Eye (tissue), 1 donor: ENCODE measurements around the gene OGFOD3.
A peak's percentile ranks its signal among the peaks of the same experiment; 100 is the strongest.
"Not testable (repeated sequence)": the region's sequence is repeated elsewhere in the genome, so short reads cannot be mapped to it uniquely, and the experiment has no call there.

ENCODE experiments used
- DNase-seq: peaks from one replicate; pipeline ENCODE4 v3.0.0-alpha.2; 2015

Gene OGFOD3, protein sequence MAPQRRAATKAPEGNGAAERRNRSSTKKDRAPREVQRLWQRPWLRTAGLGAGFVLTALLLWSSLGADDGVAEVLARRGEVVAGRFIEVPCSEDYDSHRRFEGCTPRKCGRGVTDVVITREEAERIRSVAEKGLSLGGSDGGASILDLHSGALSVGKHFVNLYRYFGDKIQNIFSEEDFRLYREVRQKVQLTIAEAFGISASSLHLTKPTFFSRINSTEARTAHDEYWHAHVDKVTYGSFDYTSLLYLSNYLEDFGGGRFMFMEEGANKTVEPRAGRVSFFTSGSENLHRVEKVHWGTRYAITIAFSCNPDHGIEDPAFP

DNA sequence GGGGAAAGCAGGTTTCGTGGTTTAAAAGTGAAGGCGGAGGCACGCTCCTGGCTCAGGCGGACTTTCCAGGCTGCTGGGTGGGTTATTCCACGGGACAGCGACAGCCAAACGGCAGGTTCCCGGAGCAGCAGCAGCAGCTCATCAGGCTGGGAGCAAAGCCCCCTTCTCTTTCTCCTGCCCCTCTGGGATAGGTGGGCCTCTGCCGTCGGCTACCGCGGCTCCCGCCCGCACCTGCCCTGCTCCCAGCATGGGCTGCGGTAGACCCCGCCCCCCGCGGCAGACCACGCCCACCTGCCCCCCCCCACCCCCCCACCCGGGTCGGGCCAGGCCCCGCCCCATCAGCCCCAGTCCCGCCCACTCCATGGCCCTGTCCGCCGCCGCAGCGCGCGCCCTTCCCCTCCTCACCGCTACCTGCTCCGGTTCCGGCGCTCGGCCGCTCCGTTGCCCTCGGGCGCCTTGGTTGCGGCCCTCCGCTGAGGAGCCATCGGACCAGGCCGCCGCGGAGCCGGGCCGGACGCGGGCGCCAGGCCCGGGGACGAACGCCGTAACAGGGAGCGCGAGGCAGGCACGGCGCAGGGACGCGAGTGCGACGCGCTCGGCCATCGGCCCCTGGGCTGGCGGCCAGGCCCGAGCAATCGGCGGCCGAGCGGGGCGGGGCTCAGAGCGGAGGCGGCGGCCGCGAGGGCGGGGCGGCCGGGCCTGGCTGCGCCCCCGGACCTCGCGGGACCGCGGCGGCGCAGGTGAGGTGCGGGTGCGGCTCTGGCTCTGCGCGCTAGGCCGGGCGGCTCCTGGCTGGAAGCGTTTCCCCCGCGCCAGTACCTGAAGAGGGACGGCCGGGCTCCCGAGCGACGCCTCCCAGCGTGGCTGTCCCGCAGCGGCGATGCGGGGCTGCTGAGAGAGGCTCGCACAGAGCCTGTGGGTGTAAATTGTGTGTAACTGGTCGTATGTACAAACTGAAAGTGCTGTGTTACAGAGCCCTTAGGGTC lies at the start of gene OGFOD3, which contains the start of gene HEXD:
Gene OGFOD3 (minus strand): TSS at position 586 of the 986 bp plus-strand sequence. CDS start 101 bp downstream, at position 485.
Gene HEXD (plus strand): TSS at position 347 of the 986 bp plus-strand sequence. CDS start 1,453 bp downstream, outside the sequence.
- peak; percentile 94 for DNase-seq

DNA sequence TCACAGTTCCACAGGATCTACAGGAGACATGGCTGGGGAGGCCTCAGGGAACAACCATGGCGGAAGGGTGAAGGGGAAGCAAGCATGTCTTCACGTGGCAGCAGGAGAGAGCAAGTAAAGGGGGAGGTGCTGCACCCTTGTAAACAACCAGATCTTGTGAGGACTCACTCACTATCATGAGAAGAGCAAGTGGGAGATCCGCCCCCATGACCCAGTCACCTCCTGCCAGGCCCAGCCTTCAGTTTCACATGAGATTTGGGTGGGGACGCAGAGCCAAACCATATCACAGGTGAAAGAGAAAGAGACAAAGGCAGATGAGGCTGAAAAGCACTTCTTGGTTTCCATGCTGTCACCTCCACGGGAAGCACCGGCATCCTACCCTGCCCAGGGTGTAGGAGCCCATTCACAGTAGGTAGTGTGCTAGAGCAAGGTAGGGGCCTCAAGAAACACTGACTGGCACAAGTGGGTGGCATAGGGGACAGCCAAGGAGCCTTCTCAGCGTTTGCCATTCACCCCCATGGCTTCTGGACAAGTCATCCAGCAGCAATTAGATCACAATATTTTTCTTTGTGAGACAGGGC lies 46.7 kb upstream of the OGFOD3 start:
- no peak for DNase-seq

DNA sequence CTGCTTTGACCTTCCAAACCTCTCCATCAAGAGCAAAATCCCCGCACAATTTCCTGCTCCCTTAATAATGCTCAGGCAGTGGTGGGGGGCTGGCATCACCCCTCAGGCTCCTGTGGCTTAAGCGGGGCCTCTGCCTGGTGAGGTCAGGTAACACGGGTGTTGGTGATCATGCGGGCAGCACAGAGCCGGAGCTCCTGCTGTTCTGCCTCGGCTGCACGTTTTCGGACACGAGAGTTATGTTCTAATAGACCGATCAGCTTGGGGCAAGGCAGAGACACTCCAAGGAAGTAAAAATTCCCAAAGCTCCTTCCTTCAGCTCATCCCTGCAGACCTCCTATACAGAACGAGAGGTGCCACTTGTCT lies 46.2 kb upstream of the OGFOD3 start:
- no peak for DNase-seq

DNA sequence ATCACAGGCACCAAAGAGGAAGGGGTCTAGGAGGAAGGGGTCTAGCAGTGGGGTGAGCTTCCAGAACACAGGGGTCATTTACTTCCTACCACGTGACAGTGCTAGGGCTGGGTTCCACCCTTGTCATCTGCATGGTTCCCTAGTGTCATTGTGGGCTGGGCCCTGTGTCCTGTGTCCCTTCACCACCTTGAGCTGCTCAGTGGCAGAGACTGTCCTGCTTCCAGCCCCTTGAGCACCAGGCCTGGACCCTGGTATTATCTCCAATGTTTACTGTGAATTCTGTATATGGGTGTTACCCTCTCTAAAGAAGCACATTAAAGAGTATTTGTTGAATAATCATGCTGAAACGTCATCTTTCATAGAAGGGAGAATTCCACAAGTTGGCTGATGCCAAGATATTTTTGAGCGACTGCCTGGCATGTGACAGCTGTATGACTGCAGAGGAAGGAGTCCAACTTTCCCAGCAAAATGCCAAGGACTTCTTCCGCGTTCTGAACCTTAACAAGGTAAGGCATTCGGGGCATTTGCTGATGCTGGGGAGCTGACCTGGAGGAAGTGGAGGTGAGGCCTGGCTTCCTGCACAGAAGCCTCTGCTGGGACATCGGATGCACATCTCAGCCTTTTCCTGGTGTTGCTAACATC lies 45.7 kb upstream of the OGFOD3 start:
- DNase-seq: no peak

DNA sequence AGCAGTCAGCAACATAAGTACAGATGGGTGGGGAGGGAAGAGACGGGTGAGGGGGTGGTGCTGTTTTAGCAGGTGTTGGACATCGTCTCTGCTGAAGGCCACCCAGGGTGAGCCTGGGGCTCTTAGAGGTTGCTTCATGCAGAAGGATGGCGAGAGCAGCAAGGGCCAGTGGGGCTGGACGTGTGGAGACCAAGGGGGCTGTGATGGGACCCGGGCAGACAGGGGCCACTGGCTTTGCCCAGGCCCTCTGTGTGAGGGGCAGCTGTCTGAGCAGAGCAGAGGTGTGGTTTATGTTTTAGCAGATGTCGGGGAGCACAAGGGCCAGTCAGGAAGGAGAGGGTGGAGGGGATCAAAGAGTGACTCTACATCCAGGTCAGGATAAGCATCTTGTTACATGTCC lies 45.0 kb upstream of the OGFOD3 start:
- DNase-seq: no peak

DNA sequence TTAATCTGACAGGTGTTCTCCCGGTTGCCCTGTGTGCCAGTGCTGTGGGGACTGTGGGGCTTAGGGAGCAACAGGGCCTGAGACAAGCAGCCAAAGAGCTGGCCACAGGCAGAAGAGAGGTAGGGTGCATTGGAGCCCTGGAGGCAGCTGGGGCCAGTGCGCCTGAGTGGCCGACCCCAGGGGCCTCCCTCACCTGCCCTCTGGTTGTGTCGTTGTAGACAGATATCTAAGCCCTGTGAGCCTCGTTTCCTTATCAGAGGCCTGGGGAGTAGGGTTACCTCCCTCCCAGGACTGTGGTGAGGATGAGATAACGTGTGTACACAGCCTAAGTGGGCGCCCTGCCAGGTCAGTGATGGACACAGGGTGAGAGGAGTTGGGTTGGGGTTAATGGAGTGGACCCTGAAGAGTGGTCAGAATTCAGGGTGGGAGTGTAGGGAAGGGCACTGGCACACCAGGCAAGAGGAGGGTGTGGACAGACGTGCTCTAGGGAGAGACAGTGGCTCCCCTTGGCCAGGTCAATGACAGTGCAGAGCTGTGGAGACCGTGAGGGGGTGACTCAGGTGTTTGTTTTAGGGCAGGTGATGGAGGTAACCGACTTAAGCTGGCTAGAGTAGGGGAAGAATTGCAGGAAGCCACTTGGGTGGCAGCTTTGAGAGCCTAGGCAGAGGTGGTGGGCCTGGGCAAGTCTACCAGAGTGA lies 43.6 kb upstream of the OGFOD3 start:
- no peak for DNase-seq

DNA sequence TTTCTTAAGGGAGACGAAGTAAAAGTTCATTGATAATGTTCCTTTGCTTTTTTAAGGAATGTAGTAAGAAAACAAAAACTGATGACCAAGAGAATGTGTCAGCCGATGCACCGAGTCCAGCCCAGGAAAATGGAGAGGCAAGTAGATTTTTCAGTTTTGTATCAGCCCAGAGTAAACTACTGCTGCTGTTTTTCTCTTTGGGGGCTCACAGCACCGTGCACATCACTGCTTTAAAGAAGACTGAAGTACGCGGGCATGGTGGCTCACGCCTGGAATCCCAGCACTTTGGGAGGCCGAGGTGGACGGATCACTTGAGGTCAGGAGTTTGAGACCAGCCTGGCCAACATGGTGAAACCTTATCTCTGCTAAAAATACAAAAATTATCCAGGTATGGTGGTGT lies 41.5 kb upstream of the OGFOD3 start:
- DNase-seq: not testable (repeated sequence)

DNA sequence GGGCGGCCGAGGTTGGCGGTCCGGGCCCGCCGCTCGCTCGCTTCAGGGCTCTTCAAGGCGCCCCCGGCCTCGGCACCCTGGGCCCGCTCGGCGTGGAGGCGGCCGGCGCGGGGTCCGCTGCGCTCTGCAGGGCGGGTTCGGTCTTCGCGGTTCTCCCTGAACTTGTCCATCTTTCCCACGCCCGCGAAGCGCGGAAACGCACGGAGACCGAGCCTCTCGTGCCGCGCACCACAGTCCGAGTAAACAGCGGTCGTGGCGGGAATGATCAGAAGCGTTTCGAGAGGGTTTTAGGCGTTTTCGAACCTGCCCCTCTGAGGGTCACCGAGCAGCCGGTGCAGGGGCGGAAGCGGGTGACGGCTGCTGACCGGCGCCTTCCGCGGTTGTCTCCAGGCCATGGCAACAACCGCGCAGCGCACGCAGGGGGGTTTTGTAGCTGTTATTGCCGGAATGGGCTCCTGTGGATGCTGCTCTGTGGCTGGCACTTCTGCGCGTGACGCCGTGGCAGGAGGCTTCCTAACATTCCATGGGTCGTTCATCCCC lies 40.6 kb upstream of the OGFOD3 start:
- peak; percentile 64 for DNase-seq

DNA sequence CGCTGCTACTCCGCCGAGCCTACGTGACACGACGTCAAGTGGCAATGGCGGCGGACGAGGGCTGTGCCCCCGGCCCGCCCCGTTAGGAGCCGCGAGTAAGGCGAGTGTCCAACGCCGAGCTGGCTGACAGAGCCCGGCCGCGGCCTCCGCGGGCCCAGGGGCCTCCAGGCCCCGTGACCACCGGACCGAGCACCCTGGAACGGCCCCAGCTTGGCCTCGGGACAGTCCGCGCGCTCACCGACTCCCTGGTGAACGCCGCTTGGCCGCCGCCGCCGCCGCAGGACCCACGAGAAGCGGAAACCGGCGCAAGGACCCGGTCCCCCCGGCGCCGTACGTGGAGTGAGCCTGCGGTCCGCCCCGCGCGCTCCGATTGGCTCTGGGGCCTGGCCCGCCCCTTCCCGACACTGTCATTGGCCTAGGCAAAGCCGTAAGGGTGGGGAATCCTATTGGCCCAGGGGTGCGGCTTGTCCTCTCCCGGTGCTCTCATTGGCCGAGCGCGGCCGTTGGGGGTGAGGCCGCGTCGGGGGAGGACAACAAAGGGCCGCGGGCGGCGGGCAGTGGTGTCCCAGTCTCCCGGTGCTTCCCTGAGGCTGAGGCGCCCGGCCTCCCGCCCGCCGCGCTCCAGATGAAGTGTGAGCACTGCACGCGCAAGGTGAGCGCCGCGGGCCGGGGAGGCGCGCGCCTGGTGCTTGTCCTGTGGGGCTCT lies 39.9 kb upstream of the OGFOD3 start, which contains the start of gene NARF:
Gene NARF (plus strand): TSS at position 563 of the 706 bp plus-strand sequence. CDS start 63 bp downstream, at position 626.
- DNase-seq: peak; percentile 99

DNA sequence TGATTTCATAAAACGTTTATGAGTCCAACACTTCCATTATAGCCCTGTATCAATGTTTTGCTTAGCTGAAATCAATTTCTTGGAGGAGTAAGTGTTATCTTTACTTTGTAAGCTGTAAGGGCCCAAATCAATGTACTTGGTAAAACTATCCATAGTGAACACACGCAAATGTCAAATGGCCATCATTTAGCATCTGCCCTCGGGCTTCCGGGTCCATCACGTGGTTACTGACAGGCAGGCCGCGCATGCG lies 39.5 kb upstream of the OGFOD3 start:
- DNase-seq: no peak

DNA sequence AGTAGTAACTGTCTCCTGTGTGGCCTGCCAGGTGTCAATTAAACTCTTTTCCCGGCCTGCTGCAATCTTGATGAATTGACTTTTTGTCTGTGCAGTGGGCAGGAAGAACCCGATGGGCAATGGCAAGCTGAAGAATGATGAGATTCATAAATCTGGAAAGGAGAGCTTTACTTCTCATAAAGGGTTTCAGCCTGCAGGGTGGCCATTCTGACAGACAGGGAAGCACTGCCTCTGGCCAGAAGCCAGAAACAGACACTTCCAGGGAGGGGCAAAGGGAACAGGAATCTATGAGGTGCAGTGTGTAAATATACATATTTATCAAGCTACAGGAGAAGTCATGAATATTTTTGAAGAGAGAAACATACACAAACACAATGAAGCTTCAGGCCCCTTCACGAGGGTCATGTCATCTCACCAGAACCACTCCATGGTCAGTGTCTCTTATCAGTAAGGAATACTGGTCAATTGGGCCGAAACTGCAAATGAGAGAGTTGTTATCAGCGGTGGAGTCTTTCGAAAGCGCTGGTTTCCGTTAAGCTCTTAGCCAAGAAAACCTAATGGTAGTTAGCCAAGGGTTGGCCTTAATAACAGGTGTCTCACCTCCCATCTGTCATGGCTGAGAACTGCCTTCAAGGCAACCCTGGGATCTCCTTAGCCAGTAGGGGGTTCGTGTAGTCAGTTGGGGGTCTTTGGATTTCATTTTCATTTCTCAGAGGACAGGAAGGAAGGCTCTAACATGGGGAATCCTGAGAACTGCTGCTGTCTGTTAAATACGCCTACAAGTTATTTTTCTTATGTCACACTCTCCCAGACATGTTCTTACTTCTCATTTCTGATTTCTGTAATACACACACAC lies 38.9 kb upstream of the OGFOD3 start:
- no peak for DNase-seq

DNA sequence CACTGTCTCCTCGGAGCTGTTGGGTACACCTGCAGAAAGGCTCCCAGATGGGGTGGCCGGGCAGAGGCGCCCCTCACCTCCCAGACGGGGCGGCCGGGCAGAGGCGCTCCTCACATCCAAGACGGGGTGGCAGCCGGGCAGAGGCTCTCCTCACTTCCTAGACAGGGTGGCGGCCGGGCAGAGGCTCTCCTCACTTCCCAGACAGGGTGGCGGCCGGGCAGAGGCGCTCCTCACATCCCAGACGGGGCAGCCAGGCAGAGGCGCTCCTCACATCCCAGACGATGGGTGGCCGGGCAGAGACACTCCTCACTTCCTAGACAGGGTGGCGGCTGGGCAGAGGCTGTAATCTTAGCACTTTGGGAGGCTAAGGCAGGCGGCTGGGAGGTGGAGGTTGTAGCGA lies 35.3 kb upstream of the OGFOD3 start:
- DNase-seq: not testable (repeated sequence)

DNA sequence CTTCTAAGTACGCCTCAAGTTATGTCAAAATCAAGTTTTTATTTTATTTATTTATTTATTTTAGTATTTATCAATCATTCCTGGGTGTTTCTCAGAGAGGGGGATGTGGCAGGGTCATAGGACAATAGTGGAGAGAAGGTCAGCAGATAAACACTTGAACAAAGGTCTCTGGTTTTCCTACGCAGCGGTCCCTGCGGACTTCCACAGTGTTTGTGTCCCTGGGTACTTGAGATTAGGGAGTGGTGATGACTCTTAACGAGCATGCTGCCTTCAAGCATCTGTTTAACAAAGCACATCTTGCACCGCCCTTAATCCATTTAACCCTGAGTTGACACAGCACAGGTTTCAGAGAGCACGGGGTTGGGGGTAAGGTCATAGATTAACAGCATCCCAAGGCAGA lies 34.8 kb upstream of the OGFOD3 start:
- DNase-seq: not testable (repeated sequence)

DNA sequence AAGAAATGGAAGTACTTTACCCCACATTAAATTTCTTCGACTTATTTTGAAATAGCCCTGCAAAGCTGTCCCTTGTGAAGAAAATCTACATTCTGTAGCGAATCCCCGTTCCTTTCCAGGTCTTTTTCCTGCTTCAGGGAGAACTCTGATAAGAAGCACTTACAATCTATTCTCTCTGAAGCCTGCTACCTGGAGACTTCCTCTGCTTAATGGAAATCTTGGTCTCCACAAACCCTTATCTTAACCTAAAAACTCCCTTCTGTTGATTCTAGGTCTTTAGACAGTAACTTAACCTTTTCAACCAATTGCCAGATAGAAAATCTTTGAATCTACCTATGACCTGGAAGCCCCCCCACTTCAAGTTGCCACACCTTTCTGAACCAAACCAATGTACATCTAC lies 33.8 kb upstream of the OGFOD3 start:
- DNase-seq: no peak

DNA sequence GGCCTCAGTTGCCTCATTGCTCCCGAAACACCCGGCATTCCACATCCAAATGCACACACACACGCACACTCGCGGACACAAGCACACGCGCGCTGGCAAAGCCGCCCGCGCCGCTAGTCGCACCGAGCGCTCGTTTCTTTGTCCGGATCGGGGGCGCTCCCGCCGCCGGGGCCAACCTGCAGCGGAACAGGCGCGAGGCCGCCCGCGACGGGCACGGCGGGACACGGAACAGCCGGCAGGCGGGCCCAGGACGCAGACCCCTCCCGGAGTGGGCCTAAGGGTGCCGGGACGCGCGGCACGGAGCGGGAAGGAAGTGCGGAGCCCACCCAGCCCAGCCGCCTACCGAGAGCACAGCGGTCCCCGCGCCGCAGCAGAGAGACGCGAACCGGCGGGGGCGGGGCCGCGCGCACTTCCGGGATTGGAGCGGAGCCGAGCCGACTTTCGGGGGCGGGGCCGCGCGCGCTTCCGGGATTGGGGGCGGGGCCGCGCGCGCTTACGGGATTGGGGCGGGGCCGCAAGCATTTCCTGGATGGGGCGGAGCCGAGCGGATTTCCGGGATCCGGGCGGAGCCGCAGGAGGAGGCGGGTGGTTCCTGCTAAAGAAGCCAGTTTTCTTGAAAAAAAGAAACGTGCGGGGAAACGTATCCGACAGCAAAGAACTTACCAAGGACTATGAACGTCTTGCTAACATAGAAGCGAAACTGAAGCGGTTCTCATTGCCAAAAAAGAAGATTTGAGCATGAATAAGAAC lies 32.1 kb upstream of the OGFOD3 start, which contains the start of gene CYBC1:
Gene CYBC1 (minus strand): TSS at position 396 of the 750 bp plus-strand sequence. CDS start 1,498 bp downstream, outside the sequence.
- peak; percentile 97 for DNase-seq

DNA sequence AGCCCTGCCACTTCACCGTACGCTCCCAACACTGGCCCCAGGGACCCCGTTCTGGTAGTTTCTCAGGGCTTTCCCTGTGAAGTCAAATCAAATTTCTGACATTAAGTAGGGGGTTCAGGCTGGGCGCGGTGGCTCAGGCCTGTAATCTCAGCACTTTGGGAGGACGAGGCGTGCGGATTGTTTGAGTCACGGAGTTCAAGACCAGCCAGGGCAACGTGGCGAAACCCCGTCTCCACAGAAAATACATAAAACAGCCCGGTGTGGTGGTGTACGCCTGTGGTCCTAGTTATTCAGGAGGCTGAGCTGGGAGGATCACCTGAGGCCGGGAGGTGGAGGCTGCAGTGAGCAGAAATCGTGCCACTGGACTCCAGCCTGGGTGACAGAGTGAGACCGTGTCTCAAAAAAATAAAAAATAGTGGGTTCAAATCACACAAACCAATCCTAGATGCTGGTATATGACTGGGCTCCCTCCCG lies 31.5 kb upstream of the OGFOD3 start:
- no peak for DNase-seq

DNA sequence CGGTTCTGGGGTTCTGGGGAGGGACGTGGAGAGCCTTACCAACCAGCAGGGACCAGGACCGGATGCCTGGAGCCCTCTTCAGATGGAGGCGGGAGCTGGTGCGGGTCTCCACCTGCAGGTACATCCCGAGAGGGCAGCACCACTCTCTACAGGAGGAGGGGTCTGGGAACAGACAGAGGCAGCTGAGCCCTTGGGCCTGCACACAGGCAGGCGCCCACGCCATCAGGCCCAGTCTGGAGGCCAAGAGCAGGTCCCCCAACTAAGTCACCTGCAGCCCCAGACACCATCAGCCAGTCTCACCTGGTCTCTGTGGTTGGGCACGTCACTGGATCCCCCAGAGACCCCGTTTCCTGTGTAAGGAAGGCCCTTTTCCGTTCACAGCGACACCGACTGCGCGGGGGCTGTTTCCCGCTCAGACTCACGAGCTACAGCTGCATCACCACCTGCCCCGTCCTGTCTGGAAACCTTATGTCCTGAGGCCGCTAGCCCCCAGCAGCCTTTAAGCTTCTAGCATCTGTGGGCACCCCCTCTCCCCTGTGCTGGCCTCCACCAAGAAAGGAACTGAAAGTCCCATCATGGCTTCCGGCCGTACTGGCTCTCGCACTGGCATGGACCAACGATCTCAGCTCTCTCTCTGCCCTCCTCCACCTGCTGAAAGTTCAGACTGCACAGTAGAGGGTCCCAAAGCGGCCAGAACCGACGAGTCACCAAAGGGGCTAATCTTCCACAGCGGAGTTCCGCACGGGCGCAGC lies 30.9 kb upstream of the OGFOD3 start:
- DNase-seq: no peak

DNA sequence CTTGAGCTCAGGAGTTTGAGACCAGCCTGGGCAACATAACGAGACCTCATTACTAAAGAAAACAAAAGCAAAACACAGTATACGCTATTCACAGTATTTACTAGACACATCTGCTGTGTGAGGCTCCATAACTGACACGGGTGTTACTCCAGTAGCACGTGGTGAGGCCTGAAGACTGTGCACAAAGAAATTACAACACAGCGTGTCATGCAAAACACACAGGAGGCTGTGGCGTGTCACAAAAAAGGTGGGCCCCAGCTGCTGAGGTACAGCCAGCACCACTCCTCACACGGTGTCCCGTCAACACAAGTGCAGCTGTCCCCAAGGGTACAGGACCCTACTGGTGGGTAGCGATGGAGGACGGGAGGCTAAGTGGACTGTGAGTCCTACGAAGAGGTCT lies 29.5 kb upstream of the OGFOD3 start:
- DNase-seq: no peak

DNA sequence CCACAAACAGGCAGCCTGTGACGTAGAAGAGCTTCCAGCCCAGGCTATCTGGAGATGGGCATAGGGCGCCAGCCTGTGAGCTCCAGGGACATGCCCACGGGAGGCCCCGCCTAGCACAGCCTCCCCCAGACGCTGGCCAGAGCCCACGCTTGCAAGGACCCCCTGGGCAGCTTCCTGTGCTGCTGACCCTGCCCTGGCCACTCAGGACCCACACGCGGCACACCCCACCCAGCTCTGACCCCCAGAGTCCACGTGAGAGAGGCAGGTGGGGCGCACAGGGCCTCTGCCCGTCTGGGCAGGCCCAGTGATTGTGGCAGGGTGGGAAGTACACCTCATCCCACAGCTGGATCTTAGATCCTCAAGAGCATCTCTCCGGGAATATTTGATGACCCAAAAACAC lies 28.3 kb upstream of the OGFOD3 start:
- DNase-seq: no peak
